H1 (cell line): ENCODE measurements around the gene MTMR8. TPM values are rescaled to one million over a fixed set of nuclear protein-coding genes. Genes with fewer than 3 reads are reported as not detected.
A peak's percentile ranks its signal among the peaks of the same experiment; 100 is the strongest.

Experiments used
- CTCF ChIA-PET: fragments of 300-600 bp; sonication (Branson Sonifier 250); formaldehyde crosslinking; loops from one replicate; lab custom pipeline; 2021; ENCODE audit not compliant: partially characterized antibody; lab: Charles Lee
- POLR2A ChIA-PET: fragments of 300-600 bp; sonication (Branson Sonifier 250); formaldehyde crosslinking; loops from one replicate; lab custom pipeline; 2021; ENCODE audit warnings: inconsistent platforms; ENCODE audit not compliant: partially characterized antibody; lab: Charles Lee
- DNase-seq, 2 experiments: peaks; one replicate each; pipeline versions ENCODE4 v3.0.0 to v3.0.0-alpha.2; 2010 to 2022; ENCODE audit warnings: low spot score in 2 of 2, low read depth in 1 of 2, mixed read lengths in 1 of 2
- FAIRE-seq: peaks from 2 replicates; lab custom pipeline; 2011; peaks lifted over from hg19 to GRCh38; lab: Jason Lieb, UNC
- H2AFZ ChIP-seq: 2 replicates; pipeline ENCODE4 v1.8.1; 2012; ENCODE audit warnings: low read length, inconsistent platforms
- H2AK5ac ChIP-seq: 2 replicates; pipeline ENCODE4 v1.6.1; 2013; ENCODE audit warnings: low read depth, low read length
- H2BK120ac ChIP-seq: replicated peaks from 2 replicates; pipeline ENCODE3; 2013; ENCODE audit warnings: low read depth, low read length, inconsistent platforms
- H2BK12ac ChIP-seq: 2 replicates; pipeline ENCODE4 v1.6.1; 2013; ENCODE audit warnings: low read depth, low read length
- H2BK15ac ChIP-seq: 2 replicates; pipeline ENCODE4 v1.6.1; 2013; ENCODE audit warnings: low read length
- H2BK20ac ChIP-seq: 2 replicates; pipeline ENCODE4 v1.6.1; 2013; ENCODE audit warnings: low read length
- H2BK5ac ChIP-seq: 2 replicates; pipeline ENCODE4 v1.6.1; 2013; ENCODE audit warnings: low read depth, low read length
- H3K14ac ChIP-seq: 2 replicates; pipeline ENCODE4 v1.6.1; 2013; ENCODE audit warnings: inconsistent platforms; ENCODE audit not compliant: insufficient read length
- H3K18ac ChIP-seq: 2 replicates; pipeline ENCODE4 v1.6.1; 2013; ENCODE audit warnings: low read length; ENCODE audit errors: extremely low read depth
- H3K23ac ChIP-seq: 2 replicates; pipeline ENCODE4 v1.6.1; 2013; ENCODE audit warnings: inconsistent platforms; ENCODE audit not compliant: insufficient read length
- H3K23me2 ChIP-seq: 2 replicates; pipeline ENCODE4 v1.6.1; 2013; ENCODE audit warnings: low read depth, low read length
- H3K27ac ChIP-seq: 2 replicates; pipeline ENCODE4 v1.6.1; 2011; ENCODE audit warnings: low read depth, low read length, inconsistent platforms
- H3K27me3 ChIP-seq, 4 experiments: replicated peaks in 1 of 4; 1 replicate in 1 of 4; 2 replicates in 3 of 4; pipeline versions ENCODE4 v1.6.1 to v1.8.1; 2011 to 2013; ENCODE audit warnings: low read length in 3 of 4, mild to moderate bottlenecking in 3 of 4, inconsistent platforms in 2 of 4, mixed read lengths in 2 of 4, moderate library complexity in 1 of 4; ENCODE audit not compliant: control insufficient read depth in 3 of 4, insufficient read depth in 3 of 4; ENCODE audit errors: extremely low read depth in 1 of 4
- H3K36me3 ChIP-seq, 4 experiments: 2 replicates each; pipeline versions ENCODE4 v1.6.1 to v1.8.1; 2011 to 2013; ENCODE audit warnings: mild to moderate bottlenecking in 4 of 4, low read length in 3 of 4, moderate library complexity in 2 of 4, control low read depth in 1 of 4, inconsistent platforms in 1 of 4; ENCODE audit not compliant: insufficient read depth in 4 of 4, control insufficient read depth in 2 of 4
- H3K4ac ChIP-seq: replicated peaks from 2 replicates; pipeline ENCODE3; 2013; ENCODE audit warnings: low read length, low read depth, mixed read lengths, inconsistent platforms; ENCODE audit not compliant: insufficient read length
- H3K4me1 ChIP-seq, 4 experiments: replicated peaks in 1 of 4; 1 replicate in 1 of 4; 2 replicates in 3 of 4; pipeline versions ENCODE4 v1.6.1 to v1.8.1; 2011 to 2013; ENCODE audit warnings: low read length in 3 of 4, inconsistent platforms in 2 of 4, mixed read lengths in 1 of 4; ENCODE audit not compliant: insufficient read depth in 4 of 4, control insufficient read depth in 3 of 4
- H3K4me2 ChIP-seq, 2 experiments: 2 replicates each; pipeline versions ENCODE4 v1.6.1 to v1.8.1; 2011 to 2013; ENCODE audit warnings: low read depth in 2 of 2, low read length in 2 of 2, control low read depth in 1 of 2, inconsistent platforms in 1 of 2, mild to moderate bottlenecking in 1 of 2; ENCODE audit not compliant: insufficient read depth in 1 of 2
- H3K4me3 ChIP-seq, 4 experiments: fragments of 200-600, 300-600 bp in 1 of 4; sonication (generic), shearing (Covaris generic), sonication (Bioruptor Twin) in 1 of 4; 2 replicates each; pipeline versions ENCODE4 v1.5.1 to v1.8.1; 2011 to 2016; ENCODE audit warnings: low read length in 4 of 4, low read depth in 3 of 4, control low read depth in 2 of 4, inconsistent platforms in 2 of 4, mild to moderate bottlenecking in 2 of 4, mixed read lengths in 1 of 4, moderate library complexity in 1 of 4; ENCODE audit not compliant: insufficient read depth in 2 of 4; ENCODE audit errors: extremely low read depth in 1 of 4
- H3K56ac ChIP-seq: replicated peaks from 2 replicates; pipeline ENCODE3; 2013; ENCODE audit warnings: low read depth, mild to moderate bottlenecking, mixed read lengths, low read length, inconsistent platforms; ENCODE audit not compliant: insufficient read length
- H3K79me1 ChIP-seq: 2 replicates; pipeline ENCODE4 v1.6.1; 2013; ENCODE audit warnings: low read depth, low read length, control low read depth
- H3K79me2 ChIP-seq, 2 experiments: 2 replicates each; pipeline versions ENCODE4 v1.6.1 to v1.8.1; 2012 to 2013; ENCODE audit warnings: low read length in 2 of 2, mild to moderate bottlenecking in 2 of 2, inconsistent platforms in 1 of 2; ENCODE audit not compliant: insufficient read depth in 2 of 2, control insufficient read depth in 1 of 2
- H3K9ac ChIP-seq, 4 experiments: replicated peaks in 1 of 4; 1 replicate in 1 of 4; 2 replicates in 3 of 4; pipeline versions ENCODE4 v1.6.1 to v1.8.1; 2011 to 2013; ENCODE audit warnings: low read depth in 3 of 4, low read length in 3 of 4, control low read depth in 2 of 4, mild to moderate bottlenecking in 2 of 4, moderate library complexity in 2 of 4, inconsistent platforms in 1 of 4; ENCODE audit errors: extremely low read depth in 1 of 4
- H3K9me3 ChIP-seq, 2 experiments: 2 replicates each; pipeline versions ENCODE4 v1.6.1 to v1.8.1; 2012 to 2013; ENCODE audit warnings: mild to moderate bottlenecking in 2 of 2, moderate library complexity in 2 of 2, control low read depth in 1 of 2, inconsistent platforms in 1 of 2, low read depth in 1 of 2, low read length in 1 of 2, mixed read lengths in 1 of 2; ENCODE audit not compliant: insufficient read depth in 2 of 2
- H4K20me1 ChIP-seq, 2 experiments: replicated peaks in 1 of 2; 2 replicates each; pipeline versions ENCODE3 to v1.8.1; 2011 to 2013; ENCODE audit warnings: inconsistent platforms in 2 of 2, low read length in 2 of 2, mild to moderate bottlenecking in 1 of 2; ENCODE audit not compliant: insufficient read depth in 2 of 2, control insufficient read depth in 1 of 2
- H4K5ac ChIP-seq: 2 replicates; pipeline ENCODE4 v1.6.1; 2013; ENCODE audit warnings: low read length, low read depth, mixed read lengths, inconsistent platforms; ENCODE audit not compliant: insufficient read length
- H4K8ac ChIP-seq: 2 replicates; pipeline ENCODE4 v1.8.0; 2013; ENCODE audit warnings: mild to moderate bottlenecking, moderate library complexity, low read length, inconsistent platforms; ENCODE audit not compliant: insufficient read depth; ENCODE audit errors: extremely low read depth
- H4K91ac ChIP-seq: replicated peaks from 2 replicates; pipeline ENCODE3; 2013; ENCODE audit warnings: low read length, mixed read lengths, inconsistent platforms; ENCODE audit not compliant: insufficient read length
- CBX8 ChIP-seq: fragments of 300-800, 300-1000 bp; sonication (generic); IDR thresholded peaks from 2 replicates; pipeline ENCODE4 v1.7.1; 2016; ENCODE audit warnings: low read depth, low read length, borderline replicate concordance
- HDAC6 ChIP-seq: IDR thresholded peaks from one replicate; pipeline ENCODE4 v1.7.1; 2012; ENCODE audit warnings: low read depth, mild to moderate bottlenecking, inconsistent platforms, low read length, moderate library complexity
- NRF1 ChIP-seq: IDR thresholded peaks from 2 replicates; pipeline ENCODE4 v1.6.1; 2011; ENCODE audit warnings: mild to moderate bottlenecking, low read depth, low read length, improper control_type of control experiment
- POU5F1 ChIP-seq: IDR thresholded peaks from 2 replicates; pipeline ENCODE4 v1.6.1; 2011; ENCODE audit warnings: low read depth, mild to moderate bottlenecking, low read length, moderate library complexity
- RAD21 ChIP-seq, 2 experiments: IDR thresholded peaks in 1 of 2; conservative IDR thresholded peaks in 1 of 2; 2 replicates each; pipeline ENCODE4 v1.6.1; 2011; ENCODE audit warnings: low read depth in 2 of 2, low read length in 2 of 2, improper control_type of control experiment in 1 of 2, inconsistent platforms in 1 of 2, mild to moderate bottlenecking in 1 of 2, moderate library complexity in 1 of 2
- RNF2 ChIP-seq: fragments of 200-900, 300-1000 bp; sonication (generic); IDR thresholded peaks from 2 replicates; pipeline ENCODE4 v1.7.1; 2016; ENCODE audit warnings: borderline replicate concordance, low read depth, mild to moderate bottlenecking, antibody characterized with exemption, low read length; ENCODE audit not compliant: poor library complexity, severe bottlenecking; ENCODE audit errors: missing control alignments
- SIN3A ChIP-seq, 2 experiments: IDR thresholded peaks in 1 of 2; conservative IDR thresholded peaks in 1 of 2; 2 replicates each; pipeline ENCODE4 v1.6.1; 2011 to 2012; ENCODE audit warnings: low read length in 2 of 2, improper control_type of control experiment in 1 of 2, low read depth in 1 of 2, mild to moderate bottlenecking in 1 of 2
- WGBS, 2 experiments: shearing (Covaris generic) in 1 of 2; methylation state at CpG; one replicate each; pipeline versions ENCODE4 v1.1.6 to v1.1.7; 2013 to 2015; ENCODE audit warnings: low lambda C conversion rate in 2 of 2, mixed read lengths in 2 of 2, inconsistent platforms in 1 of 2, low coverage in 1 of 2, missing lambda C conversion rate in 1 of 2; ENCODE audit not compliant: insufficient replicate concordance in 2 of 2, insufficient coverage in 1 of 2, insufficient read length in 1 of 2; ENCODE audit errors: extremely low coverage in 1 of 2, missing lambda C conversion rate in 1 of 2; 5-methylcytosine and 5-hydroxymethylcytosine counted together
- polyA plus RNA-seq, 7 experiments: library from polyadenylated mRNA; depleted of rRNA in 3 of 7; stranded (reverse) in 5 of 7; unstranded in 2 of 7; fragments of >200 nt in 5 of 7; fragments of 200-250 nt in 2 of 7; gene quantifications; 1 replicate in 5 of 7; 2 replicates in 1 of 7; 4 replicates in 1 of 7; pipeline versions ENCODE4 v1.2.1 to v1.2.3, GENCODE V29; 2011 to 2013; ENCODE audit warnings: missing spikeins in 2 of 7, mixed read lengths in 2 of 7
- total RNA-seq: library from RNA; stranded (reverse); fragmentation: NEBNext Ultra II Directional; extraction: Animal tissue kit (Norgen Biotek cat#: 25700); gene quantifications from 2 replicates; pipeline ENCODE4 v1.2.1, GENCODE V29; 2021
- TF ChIP-seq, protein P1 (sequence below): IDR thresholded peaks from 2 replicates; pipeline ENCODE4 v1.6.1; 2012; ENCODE audit warnings: inconsistent platforms
- TF ChIP-seq, protein P2 (sequence below), 3 experiments: IDR thresholded peaks; 1 replicate in 2 of 3; 2 replicates in 1 of 3; pipeline versions ENCODE4 v1.5.1 to v1.6.1; 2011; ENCODE audit warnings: low read length in 3 of 3, mild to moderate bottlenecking in 3 of 3, inconsistent platforms in 2 of 3, low read depth in 1 of 3, moderate library complexity in 1 of 3; ENCODE audit not compliant: insufficient read depth in 1 of 3; ENCODE audit errors: control extremely low read depth in 1 of 3

Gene MTMR8
- total and polyA plus RNA-seq, 2 of the 8 experiments (the other 6 are each of a cell fraction or from before 2014, with no cell fraction given): 1.3 to 6.3 TPM

DNA sequence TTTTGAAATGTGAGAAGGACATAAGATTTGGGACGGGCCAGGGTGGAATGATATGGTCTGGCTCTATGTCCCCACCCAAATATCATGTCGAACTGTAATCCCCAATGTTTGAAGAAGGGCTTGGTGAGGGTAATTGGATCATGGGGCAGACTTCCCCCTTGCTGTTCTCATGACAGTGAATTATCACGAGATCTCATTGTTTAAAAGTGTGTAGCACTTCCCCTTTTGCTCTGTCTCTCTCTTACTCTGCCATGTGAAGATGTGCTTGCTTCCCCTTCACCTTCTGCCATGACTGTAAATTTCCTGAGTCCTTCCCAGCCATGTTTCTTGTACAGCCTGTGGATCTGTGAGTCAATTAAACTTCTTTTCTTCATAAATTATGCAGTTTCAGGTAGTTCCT, 17.5 kb downstream of the MTMR8 start:
- Histone ChIP-seq H3K9me3 (peaks cover 4% of the 10 kb centered on the region in 2 experiments; a peak in 2 of 4 replicates), H3K23ac (no peak overlapping the region), H2AFZ (no peak overlapping the region), H3K4me1 (no peaks in the 10 kb centered on the region), H3K27me3 (no peaks in the 10 kb centered on the region), H3K79me2 (no peaks in the 10 kb centered on the region), H2BK20ac (no peak overlapping the region), H3K56ac (no peak overlapping the region), H2BK5ac (no peak overlapping the region), H3K79me1 (no peaks in the 10 kb centered on the region), H3K4me3 (no peak overlapping the region), H4K91ac (no peak overlapping the region), H4K8ac (no peak overlapping the region), H3K18ac (no peak overlapping the region), H3K23me2 (no peaks in the 10 kb centered on the region), H2BK15ac (no peak overlapping the region), H3K36me3 (no peaks in the 10 kb centered on the region; a peak in 1 of 8 replicates), H3K4ac (no peak overlapping the region), H4K5ac (no peak overlapping the region), H3K14ac (no peak overlapping the region), H2AK5ac (no peak overlapping the region), H4K20me1 (no peaks in the 10 kb centered on the region), H3K9ac (no peak overlapping the region), H2BK120ac (no peak overlapping the region), H3K4me2 (no peak overlapping the region), H2BK12ac (no peak overlapping the region), H3K27ac (no peak overlapping the region)
- DNase-seq: no peak
- FAIRE-seq: peak; percentile 58
- 79% methylated on average over 3 of the region's 3 CpGs; no CpG with 5 or more reads in 1 of the 2 experiments for WGBS, 2 experiments
- ChIA-PET POLR2A (no interaction called here), CTCF (no interaction called here)
- no peak for TF ChIP-seq NRF1
- TF ChIP-seq CBX8: no peak
- TF ChIP-seq RAD21 (IDR thresholded peaks at IDR 0.05 in 1 of 2, conservative IDR thresholded peaks at IDR 0.05 in 1 of 2; ENCODE audit: low read depth in 2 of 2, low read length in 2 of 2): no peak
- TF ChIP-seq, protein P1, sequence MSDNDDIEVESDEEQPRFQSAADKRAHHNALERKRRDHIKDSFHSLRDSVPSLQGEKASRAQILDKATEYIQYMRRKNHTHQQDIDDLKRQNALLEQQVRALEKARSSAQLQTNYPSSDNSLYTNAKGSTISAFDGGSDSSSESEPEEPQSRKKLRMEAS: no peak
- TF ChIP-seq HDAC6: no peak
- TF ChIP-seq POU5F1: no peak
- TF ChIP-seq RNF2: no peak
- no peak for TF ChIP-seq SIN3A (conservative IDR thresholded peaks at IDR 0.05 in 1 of 2, IDR thresholded peaks at IDR 0.05 in 1 of 2; ENCODE audit: low read depth in 1 of 2, low read length in 2 of 2)
- TF ChIP-seq, protein P2, sequence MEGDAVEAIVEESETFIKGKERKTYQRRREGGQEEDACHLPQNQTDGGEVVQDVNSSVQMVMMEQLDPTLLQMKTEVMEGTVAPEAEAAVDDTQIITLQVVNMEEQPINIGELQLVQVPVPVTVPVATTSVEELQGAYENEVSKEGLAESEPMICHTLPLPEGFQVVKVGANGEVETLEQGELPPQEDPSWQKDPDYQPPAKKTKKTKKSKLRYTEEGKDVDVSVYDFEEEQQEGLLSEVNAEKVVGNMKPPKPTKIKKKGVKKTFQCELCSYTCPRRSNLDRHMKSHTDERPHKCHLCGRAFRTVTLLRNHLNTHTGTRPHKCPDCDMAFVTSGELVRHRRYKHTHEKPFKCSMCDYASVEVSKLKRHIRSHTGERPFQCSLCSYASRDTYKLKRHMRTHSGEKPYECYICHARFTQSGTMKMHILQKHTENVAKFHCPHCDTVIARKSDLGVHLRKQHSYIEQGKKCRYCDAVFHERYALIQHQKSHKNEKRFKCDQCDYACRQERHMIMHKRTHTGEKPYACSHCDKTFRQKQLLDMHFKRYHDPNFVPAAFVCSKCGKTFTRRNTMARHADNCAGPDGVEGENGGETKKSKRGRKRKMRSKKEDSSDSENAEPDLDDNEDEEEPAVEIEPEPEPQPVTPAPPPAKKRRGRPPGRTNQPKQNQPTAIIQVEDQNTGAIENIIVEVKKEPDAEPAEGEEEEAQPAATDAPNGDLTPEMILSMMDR (IDR thresholded peaks at IDR 0.05; ENCODE audit: control extremely low read depth in 1 of 3, insufficient read depth in 1 of 3, low read depth in 1 of 3, low read length in 3 of 3): no peak
